H54 (cell line): Measurements from ENCODE around the gene ZNF770.
"Not testable (repeated sequence)": the region's sequence is repeated elsewhere in the genome, so short reads cannot be mapped to it uniquely, and the experiment has no call there.

Source experiments
- DNase-seq: peaks from one replicate; pipeline ENCODE4 v3.0.0; 2011; ENCODE audit warnings: low spot score, mixed read lengths; ENCODE audit not compliant: insufficient read length
- FAIRE-seq: peaks from 3 replicates; lab custom pipeline; 2011; peaks lifted over from hg19 to GRCh38; lab: Jason Lieb, UNC
- POLR2A ChIP-seq: IDR thresholded peaks from 2 replicates; pipeline ENCODE4 v1.6.1; 2011; ENCODE audit warnings: low read depth, mild to moderate bottlenecking, low read length

Gene ZNF770

GRCh38 chr15:34993877-34994276, 5.8 kb upstream of the ZNF770 start:
- no peak for FAIRE-seq
- DNase-seq: no peak
- TF ChIP-seq POLR2A: no peak

GRCh38 chr15:34993412-34993811, 5.3 kb upstream of the ZNF770 start:
- TF ChIP-seq POLR2A: no peak
- DNase-seq: no peak
- FAIRE-seq: peak; percentile 43

DNA sequence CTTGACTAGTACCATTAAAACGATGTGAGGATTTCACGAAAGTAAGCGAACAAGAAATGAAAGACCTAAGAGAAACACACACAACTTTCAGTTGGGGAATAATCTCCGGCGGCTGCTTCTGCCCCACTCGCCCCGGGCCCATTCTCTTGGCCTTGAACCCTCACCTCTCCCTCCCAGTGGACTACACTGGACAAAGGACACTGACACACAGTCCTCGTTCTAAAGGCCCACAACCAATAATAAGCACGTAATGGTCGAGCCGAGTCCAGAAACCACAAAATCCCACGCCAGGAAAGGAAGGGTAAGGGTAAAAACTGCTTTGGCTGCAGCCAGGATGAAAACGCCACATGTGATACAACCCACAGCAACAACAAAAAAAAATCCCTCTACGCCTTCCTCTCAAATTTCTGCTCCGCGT, 469 bp downstream of the ZNF770 start:
- TF ChIP-seq POLR2A: no peak
- FAIRE-seq (no peak), DNase-seq (no peak)

GRCh38 chr15:34986771-34987480, 1.2 kb downstream of the ZNF770 start:
- FAIRE-seq: no peak
- no peak for DNase-seq
- TF ChIP-seq POLR2A: no peak

- no peak for TF ChIP-seq POLR2A
- peak; percentile 15 for FAIRE-seq
- no peak for DNase-seq
Observed at GRCh38 chr15:34986326-34986725, 1.8 kb downstream of the ZNF770 start.

DNA sequence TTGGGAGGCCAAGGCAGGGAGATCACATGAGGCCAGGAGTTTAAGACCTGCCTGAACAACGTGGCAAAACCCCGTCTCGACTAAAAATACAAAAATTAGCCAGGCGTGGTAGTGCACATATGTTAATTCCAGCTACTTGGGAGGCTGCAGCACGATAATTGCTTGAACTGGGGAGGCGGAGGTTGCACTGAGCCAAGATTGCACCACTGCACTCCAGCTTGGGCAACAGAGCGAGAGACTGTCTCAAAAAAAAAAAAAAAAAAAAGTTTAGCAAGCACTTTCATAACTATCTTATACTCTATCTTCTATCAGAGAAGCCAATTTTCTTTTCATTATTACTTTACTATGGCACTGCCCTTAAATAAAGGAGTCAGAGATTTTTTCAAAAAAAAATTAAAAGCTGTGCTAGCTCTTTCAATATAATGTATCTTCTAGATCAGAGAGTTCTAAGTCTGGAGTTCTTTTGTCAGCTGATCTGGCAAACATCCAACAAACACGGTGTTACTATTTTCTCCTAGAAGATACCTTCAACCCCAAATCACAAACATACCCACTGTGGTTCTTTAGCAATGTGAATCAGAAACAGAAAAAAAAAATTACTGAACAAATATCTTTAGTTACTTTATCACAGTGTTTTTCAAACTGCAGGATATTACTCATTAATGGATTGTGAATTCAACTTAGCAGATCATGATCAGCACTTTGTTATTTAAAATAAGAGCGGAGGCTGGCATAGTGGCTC, 3.0 kb downstream of the ZNF770 start:
- FAIRE-seq (no peak), DNase-seq (no peak)
- TF ChIP-seq POLR2A: no peak

GRCh38 chr15:34976743-34977142, 11.3 kb downstream of the ZNF770 start:
- TF ChIP-seq POLR2A: no peak
- DNase-seq (no peak), FAIRE-seq (no peak)

GRCh38 chr15:34976073-34976472, 12.0 kb downstream of the ZNF770 start:
- FAIRE-seq: no peak
- TF ChIP-seq POLR2A: no peak
- no peak for DNase-seq

- TF ChIP-seq POLR2A: no peak
- no peak for FAIRE-seq
- DNase-seq: no peak
Observed at GRCh38 chr15:34973512-34973911, 14.6 kb downstream of the ZNF770 start.

- not testable (repeated sequence) for FAIRE-seq, DNase-seq
Observed at GRCh38 chr15:34970098-34970643, 17.9 kb downstream of the ZNF770 start.

DNA sequence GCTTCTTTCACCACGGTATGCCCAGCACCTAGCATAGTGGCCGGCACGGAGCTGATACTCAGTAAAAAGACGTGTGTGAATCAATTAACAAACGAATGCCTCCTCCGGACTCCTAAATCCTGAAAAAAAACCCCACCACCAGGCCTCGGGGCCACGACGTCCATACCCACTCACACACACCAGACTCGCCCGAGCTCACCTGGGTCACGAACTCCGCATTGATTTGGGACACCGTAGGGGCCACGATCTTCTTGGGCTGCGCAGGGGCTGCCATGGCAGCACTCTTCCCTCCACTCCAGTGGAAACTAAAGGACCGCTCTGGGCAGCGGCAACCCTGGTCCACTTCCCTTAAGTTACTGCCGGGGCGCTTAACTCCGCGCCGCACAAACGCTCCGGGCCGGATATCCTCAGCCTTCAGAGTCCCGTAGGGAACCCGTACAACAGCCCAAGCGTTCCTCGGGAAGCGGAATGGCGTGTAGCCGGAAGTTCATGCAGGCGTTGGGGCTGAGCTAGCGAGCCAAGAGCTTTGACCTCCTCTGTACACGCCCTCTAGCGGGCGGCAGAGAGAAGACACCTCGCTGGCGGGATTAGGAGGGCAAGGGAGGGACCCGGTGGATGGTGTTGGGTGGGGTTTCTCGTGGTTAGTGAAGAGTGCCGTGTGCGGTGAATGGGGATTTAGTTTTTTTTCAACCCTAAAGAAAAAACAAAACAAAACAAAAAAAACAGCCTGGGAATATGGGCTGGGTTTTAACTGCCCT, 18.6 kb downstream of the ZNF770 start, which contains the start of gene AQR:
TSS of gene AQR (minus strand) at position 403 of the 758 bp plus-strand sequence. CDS start at position 274, 129 bp downstream.
- TF ChIP-seq POLR2A: peak; percentile 76
- peak; percentile 99 for FAIRE-seq
- peak; percentile 91 for DNase-seq

DNA sequence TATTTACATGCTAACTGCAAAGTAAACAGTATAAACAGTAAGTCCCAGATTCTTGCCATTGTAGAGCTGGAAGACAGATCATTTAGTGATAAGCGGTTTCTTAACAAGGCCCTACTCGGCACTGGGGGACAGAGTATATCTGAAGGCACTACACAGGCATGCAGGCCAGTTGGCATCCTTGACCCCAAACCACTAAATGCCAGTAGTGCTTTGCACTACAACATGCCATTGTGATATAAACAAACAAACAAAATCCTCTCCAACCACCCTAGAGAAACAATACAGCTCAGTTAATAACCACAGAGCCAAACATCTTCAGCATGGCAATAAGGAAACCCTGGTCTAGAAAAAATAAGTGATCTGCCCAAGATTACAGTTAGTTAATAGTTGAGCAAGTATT, 23.8 kb downstream of the ZNF770 start:
- no peak for DNase-seq
- FAIRE-seq: peak; percentile 6
- no peak for TF ChIP-seq POLR2A

DNA sequence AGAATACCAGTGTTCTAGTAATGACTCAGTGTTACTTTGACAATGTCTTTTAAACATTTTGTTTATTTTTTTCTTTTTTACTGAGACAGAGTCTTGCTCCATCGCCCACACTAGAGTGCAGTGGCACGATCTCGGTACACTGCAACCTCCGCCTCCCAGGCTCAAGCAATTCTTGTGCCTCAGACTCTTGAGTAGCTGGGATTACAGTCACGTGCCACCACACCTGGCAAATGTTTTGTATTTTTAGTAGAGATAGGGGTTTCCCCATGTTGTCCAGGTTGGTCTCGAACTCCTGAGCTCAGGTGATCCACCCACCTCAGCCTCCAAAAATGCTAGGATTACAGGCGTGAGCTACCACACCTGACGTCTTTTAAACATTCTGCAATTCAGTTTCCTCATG, 34.2 kb downstream of the ZNF770 start:
- FAIRE-seq: no peak
- no peak for DNase-seq
- TF ChIP-seq POLR2A: no peak

- TF ChIP-seq POLR2A: no peak
- no peak for DNase-seq
- FAIRE-seq: no peak
Observed at GRCh38 chr15:34952481-34952880, 35.6 kb downstream of the ZNF770 start.

- FAIRE-seq (no peak), DNase-seq (no peak)
- no peak for TF ChIP-seq POLR2A
Observed at GRCh38 chr15:34951993-34952392, 36.1 kb downstream of the ZNF770 start.
